ENCODE measurements around the gene SCP2D1. TPM values are rescaled to one million over a fixed set of nuclear protein-coding genes. Genes with fewer than 3 reads are reported as not detected.

Gene SCP2D1
- total RNA-seq, 4 donors from 2014 or later: not detected

GRCh38 chr20:18802012-18802634 lies 11.5 kb upstream of the SCP2D1 start:
- intact Hi-C loops (cut with DNase I; ENCODE audit: low total_unique reads): no loop called here
- no peak overlapping the region for H3K4me3 ChIP-seq
- no peaks in the 10 kb centered on the region for H3K27me3 ChIP-seq
- TF ChIP-seq POLR2AphosphoS5 (IDR thresholded peaks at IDR 0.05) (no peak), EP300 (IDR thresholded peaks at IDR 0.05; ENCODE audit: low read depth) (no peak), CTCF (IDR thresholded peaks at IDR 0.05) (no peak), POLR2A (IDR thresholded peaks at IDR 0.05) (no peak)
- no peak for DNase-seq
- WGBS, 2 donors (ENCODE audit: low coverage in 1 of 2): 71 to 79% methylated on average over 3 to 7 of the region's 7 CpGs
- no peaks in the 10 kb centered on the region for H3K4me1 ChIP-seq
- in situ Hi-C loops (cut with MboI; ENCODE audit: low pct_ligation_motif_present in 1 of 4, low pct_unique_long_range_greater_than_20kb in 1 of 4, low sequenced_read_pairs in 3 of 4): no loop called here
- H3K9me3 ChIP-seq: no peaks in the 10 kb centered on the region
- no peaks in the 10 kb centered on the region for H3K36me3 ChIP-seq
- H3K27ac ChIP-seq: no peak overlapping the region

- Histone ChIP-seq H3K27me3 (no peaks in the 10 kb centered on the region), H3K36me3 (no peaks in the 10 kb centered on the region), H3K27ac (no peak overlapping the region), H3K4me1 (no peaks in the 10 kb centered on the region), H3K4me3 (no peak overlapping the region), H3K9me3 (no peaks in the 10 kb centered on the region)
- 64 to 78% methylated on average over 3 to 4 of the region's 4 CpGs for WGBS, 2 donors (ENCODE audit: low coverage in 1 of 2)
- in situ Hi-C loops (cut with MboI; ENCODE audit: low pct_ligation_motif_present in 1 of 4, low pct_unique_long_range_greater_than_20kb in 1 of 4, low sequenced_read_pairs in 3 of 4) (no loop called here), intact Hi-C loops (cut with DNase I; ENCODE audit: low total_unique reads) (no loop called here)
- DNase-seq: no peak
- TF ChIP-seq POLR2A (IDR thresholded peaks at IDR 0.05): no peak
- no peak for TF ChIP-seq CTCF (IDR thresholded peaks at IDR 0.05)
- TF ChIP-seq EP300 (IDR thresholded peaks at IDR 0.05; ENCODE audit: low read depth): no peak
- TF ChIP-seq POLR2AphosphoS5 (IDR thresholded peaks at IDR 0.05): no peak
Measured at GRCh38 chr20:18805881-18806280, 7.7 kb upstream of the SCP2D1 start.

GRCh38 chr20:18808712-18809111 lies 4.9 kb upstream of the SCP2D1 start:
- no peaks in the 10 kb centered on the region for H3K27me3 ChIP-seq
- TF ChIP-seq POLR2A (IDR thresholded peaks at IDR 0.05) (no peak), CTCF (IDR thresholded peaks at IDR 0.05) (no peak), POLR2AphosphoS5 (IDR thresholded peaks at IDR 0.05) (no peak), EP300 (IDR thresholded peaks at IDR 0.05; ENCODE audit: low read depth) (no peak)
- no peak for DNase-seq
- H3K4me1 ChIP-seq: no peaks in the 10 kb centered on the region
- WGBS, 2 donors (ENCODE audit: low coverage in 1 of 2): 40 to 55% methylated on average over 1 to 3 of the region's 3 CpGs
- no peak overlapping the region for H3K4me3 ChIP-seq
- intact Hi-C loops (cut with DNase I; ENCODE audit: low total_unique reads): no loop called here
- no peaks in the 10 kb centered on the region for H3K36me3 ChIP-seq
- in situ Hi-C loops (cut with MboI; ENCODE audit: low pct_ligation_motif_present in 1 of 4, low pct_unique_long_range_greater_than_20kb in 1 of 4, low sequenced_read_pairs in 3 of 4): no loop called here
- H3K27ac ChIP-seq: no peak overlapping the region
- no peaks in the 10 kb centered on the region for H3K9me3 ChIP-seq

- Histone ChIP-seq H3K36me3 (no peaks in the 10 kb centered on the region), H3K27me3 (no peaks in the 10 kb centered on the region), H3K27ac (no peak overlapping the region), H3K9me3 (no peaks in the 10 kb centered on the region), H3K4me1 (no peaks in the 10 kb centered on the region), H3K4me3 (no peak overlapping the region)
- 50 to 87% methylated on average over 1 to 6 of the region's 6 CpGs for WGBS, 2 donors (ENCODE audit: low coverage in 1 of 2)
- no peak for DNase-seq
- intact Hi-C loops (cut with DNase I; ENCODE audit: low total_unique reads) (no loop called here), in situ Hi-C loops (cut with MboI; ENCODE audit: low pct_ligation_motif_present in 1 of 4, low pct_unique_long_range_greater_than_20kb in 1 of 4, low sequenced_read_pairs in 3 of 4) (no loop called here)
- TF ChIP-seq POLR2A (IDR thresholded peaks at IDR 0.05) (no peak), POLR2AphosphoS5 (IDR thresholded peaks at IDR 0.05) (no peak), CTCF (IDR thresholded peaks at IDR 0.05) (no peak), EP300 (IDR thresholded peaks at IDR 0.05; ENCODE audit: low read depth) (no peak)
Measured at GRCh38 chr20:18811186-18811585, 2.4 kb upstream of the SCP2D1 start.
